Muscle layer of colon (tissue), 2 donors: Measurements from ENCODE around the gene FLYWCH1.

ENCODE experiments used
- H3K27ac ChIP-seq: one replicate; pipeline ENCODE4 v1.7.0; 2013; ENCODE audit warnings: low read depth, mild to moderate bottlenecking, low read length, moderate library complexity
- H3K27me3 ChIP-seq, 2 donors: one replicate each; pipeline ENCODE4 v1.7.0; 2013; ENCODE audit warnings: low read length in 2 of 2, mild to moderate bottlenecking in 2 of 2; ENCODE audit not compliant: insufficient read depth in 2 of 2, control insufficient read depth in 1 of 2
- H3K36me3 ChIP-seq: one replicate; pipeline ENCODE4 v1.7.0; 2013; ENCODE audit warnings: mild to moderate bottlenecking, low read length; ENCODE audit not compliant: insufficient read depth
- H3K4me1 ChIP-seq: one replicate; pipeline ENCODE4 v1.7.0; 2013; ENCODE audit warnings: mild to moderate bottlenecking, low read length; ENCODE audit not compliant: insufficient read depth
- H3K4me3 ChIP-seq, 2 donors: one replicate each; pipeline ENCODE4 v1.7.0; 2013; ENCODE audit warnings: low read length in 2 of 2, low read depth in 1 of 2, mild to moderate bottlenecking in 1 of 2, moderate library complexity in 1 of 2
- H3K9ac ChIP-seq: one replicate; pipeline ENCODE4 v1.7.0; 2013; ENCODE audit warnings: low read length
- H3K9me3 ChIP-seq: one replicate; pipeline ENCODE4 v1.7.0; 2013; ENCODE audit warnings: mild to moderate bottlenecking, low read length
- donor health status: abdominal sarcoma.
- donor health status: Adenocarcinoma of cecum.

The FLYWCH1 gene

DNA sequence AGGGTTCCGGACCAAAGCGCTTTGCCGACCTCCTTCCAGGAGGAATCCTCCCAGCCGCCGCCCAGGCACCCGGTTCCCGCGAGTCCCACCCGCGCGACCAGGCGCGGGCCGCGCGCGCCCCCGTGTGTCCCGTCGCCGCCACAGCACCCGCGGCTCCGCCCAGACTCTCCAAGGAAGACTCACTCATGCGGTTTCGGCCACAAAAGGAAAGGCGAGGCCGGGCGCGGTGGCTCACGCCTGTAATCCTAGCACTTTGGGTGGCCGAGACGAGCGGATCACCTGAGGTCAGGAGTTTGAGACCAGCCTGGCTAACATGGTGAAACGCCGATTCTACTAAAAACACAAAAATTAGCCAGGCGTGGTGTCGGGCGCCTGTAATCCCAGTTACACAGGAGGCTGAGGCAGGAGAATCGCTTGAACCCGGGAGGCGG is 72.0 kb downstream of the FLYWCH1 start:
- H3K36me3 ChIP-seq: no peaks in the 10 kb centered on the region
- no peak overlapping the region for H3K4me3 ChIP-seq
- no peak overlapping the region for H3K9ac ChIP-seq
- no peaks in the 10 kb centered on the region for H3K9me3 ChIP-seq
- peaks cover 0 to 11% of the 10 kb centered on the region in 2 donors for H3K27me3 ChIP-seq
- H3K27ac ChIP-seq: no peak overlapping the region
- H3K4me1 ChIP-seq: no peaks in the 10 kb centered on the region

GRCh38 chr16:2985462-2985861 is 73.7 kb downstream of the FLYWCH1 start:
- H3K36me3 ChIP-seq: no peaks in the 10 kb centered on the region
- no peaks in the 10 kb centered on the region for H3K4me1 ChIP-seq
- no peak overlapping the region for H3K4me3 ChIP-seq
- no peak overlapping the region for H3K9ac ChIP-seq
- H3K27me3 ChIP-seq: peaks cover 0 to 12% of the 10 kb centered on the region in 2 donors
- no peaks in the 10 kb centered on the region for H3K9me3 ChIP-seq
- H3K27ac ChIP-seq: no peak overlapping the region

GRCh38 chr16:2985893-2986355 is 74.2 kb downstream of the FLYWCH1 start:
- H3K27ac ChIP-seq: no peak overlapping the region
- no peaks in the 10 kb centered on the region for H3K9me3 ChIP-seq
- H3K27me3 ChIP-seq: peaks cover 0 to 15% of the 10 kb centered on the region in 2 donors
- no peak overlapping the region for H3K9ac ChIP-seq
- no peaks in the 10 kb centered on the region for H3K4me1 ChIP-seq
- no peaks in the 10 kb centered on the region for H3K36me3 ChIP-seq
- no peak overlapping the region for H3K4me3 ChIP-seq

GRCh38 chr16:2986623-2987188 is 75.0 kb downstream of the FLYWCH1 start:
- Histone ChIP-seq H3K4me1 (no peaks in the 10 kb centered on the region), H3K9me3 (no peaks in the 10 kb centered on the region), H3K9ac (no peak overlapping the region), H3K27ac (no peak overlapping the region), H3K36me3 (no peaks in the 10 kb centered on the region), H3K27me3 (peaks cover 0 to 15% of the 10 kb centered on the region in 2 donors), H3K4me3 (no peak overlapping the region)

DNA sequence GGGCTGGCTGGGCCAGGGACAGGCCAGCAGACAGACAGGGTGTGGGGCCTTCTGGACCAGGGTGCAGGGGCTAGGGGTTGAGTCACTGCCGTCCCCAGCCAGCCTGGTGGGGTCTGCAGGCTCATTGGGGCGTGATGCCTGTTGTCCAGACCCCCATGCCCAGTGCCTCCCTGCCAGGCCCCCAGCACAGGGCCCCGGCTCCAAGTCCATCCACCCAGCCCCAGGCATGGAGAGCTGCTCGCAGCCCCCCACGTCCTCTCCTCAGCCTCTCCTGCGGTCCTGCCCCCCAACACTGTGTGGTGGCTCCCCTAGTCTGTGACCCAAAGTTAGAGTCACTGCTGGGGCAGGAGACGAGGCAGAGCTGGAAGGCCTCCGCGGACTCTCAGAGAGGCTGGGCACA is 75.6 kb downstream of the FLYWCH1 start:
- Histone ChIP-seq H3K9me3 (no peaks in the 10 kb centered on the region), H3K36me3 (no peaks in the 10 kb centered on the region), H3K4me3 (no peak overlapping the region), H3K27ac (no peak overlapping the region), H3K4me1 (no peaks in the 10 kb centered on the region), H3K9ac (no peak overlapping the region), H3K27me3 (peaks cover 0 to 15% of the 10 kb centered on the region in 2 donors)

DNA sequence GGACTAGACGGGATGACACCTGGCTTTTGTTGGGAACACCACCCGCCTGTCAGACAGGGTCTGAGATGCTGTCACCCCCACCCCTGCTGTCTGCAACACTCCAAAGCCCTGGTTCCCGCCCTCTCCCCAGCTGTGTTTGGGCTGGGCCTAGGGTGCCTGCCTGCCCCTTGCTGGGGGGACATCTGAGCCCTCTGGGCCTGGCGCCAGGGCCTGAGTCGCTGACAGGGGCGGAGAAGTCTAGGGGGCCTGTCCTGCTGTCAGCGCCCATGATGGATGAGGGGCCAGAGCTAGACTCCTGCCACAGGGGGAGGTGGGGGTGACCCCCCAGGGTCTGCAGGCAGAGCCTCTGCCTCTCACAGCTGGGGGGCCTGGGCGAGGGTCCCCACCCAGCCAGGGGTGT is 76.1 kb downstream of the FLYWCH1 start:
- no peak overlapping the region for H3K4me3 ChIP-seq
- H3K27me3 ChIP-seq: peaks cover 0 to 15% of the 10 kb centered on the region in 2 donors
- H3K9me3 ChIP-seq: no peaks in the 10 kb centered on the region
- no peak overlapping the region for H3K9ac ChIP-seq
- no peaks in the 10 kb centered on the region for H3K36me3 ChIP-seq
- no peak overlapping the region for H3K27ac ChIP-seq
- H3K4me1 ChIP-seq: no peaks in the 10 kb centered on the region

DNA sequence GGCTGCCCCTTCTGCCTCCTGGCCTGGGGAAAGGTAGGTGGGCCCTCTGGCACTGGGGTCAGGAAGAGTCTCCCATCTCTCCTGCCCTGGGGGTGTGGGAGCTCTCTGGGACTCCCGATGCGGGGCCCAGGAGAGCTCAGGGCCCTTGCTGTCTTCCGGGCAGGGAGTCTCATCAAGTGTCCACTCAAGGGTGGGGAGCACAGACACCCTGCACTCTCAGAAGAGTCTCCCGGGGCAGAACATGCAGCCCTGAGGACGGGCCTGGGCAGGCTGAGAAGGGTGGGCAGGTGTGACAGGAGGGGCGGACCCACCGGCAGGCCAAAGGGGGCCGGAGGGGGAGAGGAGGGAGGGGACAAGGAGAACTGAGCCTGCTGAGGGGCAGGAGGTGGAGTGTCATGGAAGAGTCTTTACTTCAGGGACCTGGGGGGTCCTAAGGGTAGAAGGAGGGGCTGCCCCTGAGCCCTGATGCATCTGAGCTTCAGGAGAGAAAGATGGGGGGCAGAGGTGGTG is 76.9 kb downstream of the FLYWCH1 start:
- H3K9me3 ChIP-seq: no peaks in the 10 kb centered on the region
- no peak overlapping the region for H3K27ac ChIP-seq
- H3K27me3 ChIP-seq: peaks cover 0 to 15% of the 10 kb centered on the region in 2 donors
- H3K9ac ChIP-seq: no peak overlapping the region
- H3K4me1 ChIP-seq: no peaks in the 10 kb centered on the region
- H3K4me3 ChIP-seq: no peak overlapping the region
- no peaks in the 10 kb centered on the region for H3K36me3 ChIP-seq

GRCh38 chr16:2990891-2991290 is 79.2 kb downstream of the FLYWCH1 start:
- no peak overlapping the region for H3K4me3 ChIP-seq
- H3K9me3 ChIP-seq: no peaks in the 10 kb centered on the region
- no peaks in the 10 kb centered on the region for H3K4me1 ChIP-seq
- H3K36me3 ChIP-seq: no peaks in the 10 kb centered on the region
- no peak overlapping the region for H3K9ac ChIP-seq
- H3K27ac ChIP-seq: no peak overlapping the region
- peaks cover 0 to 15% of the 10 kb centered on the region in 2 donors for H3K27me3 ChIP-seq

GRCh38 chr16:2991566-2992261 is 80.0 kb downstream of the FLYWCH1 start:
- Histone ChIP-seq H3K4me3 (no peak overlapping the region), H3K27me3 (peaks cover 0 to 21% of the 10 kb centered on the region in 2 donors), H3K4me1 (no peaks in the 10 kb centered on the region), H3K9me3 (no peaks in the 10 kb centered on the region), H3K27ac (no peak overlapping the region), H3K9ac (no peak overlapping the region), H3K36me3 (no peaks in the 10 kb centered on the region)

DNA sequence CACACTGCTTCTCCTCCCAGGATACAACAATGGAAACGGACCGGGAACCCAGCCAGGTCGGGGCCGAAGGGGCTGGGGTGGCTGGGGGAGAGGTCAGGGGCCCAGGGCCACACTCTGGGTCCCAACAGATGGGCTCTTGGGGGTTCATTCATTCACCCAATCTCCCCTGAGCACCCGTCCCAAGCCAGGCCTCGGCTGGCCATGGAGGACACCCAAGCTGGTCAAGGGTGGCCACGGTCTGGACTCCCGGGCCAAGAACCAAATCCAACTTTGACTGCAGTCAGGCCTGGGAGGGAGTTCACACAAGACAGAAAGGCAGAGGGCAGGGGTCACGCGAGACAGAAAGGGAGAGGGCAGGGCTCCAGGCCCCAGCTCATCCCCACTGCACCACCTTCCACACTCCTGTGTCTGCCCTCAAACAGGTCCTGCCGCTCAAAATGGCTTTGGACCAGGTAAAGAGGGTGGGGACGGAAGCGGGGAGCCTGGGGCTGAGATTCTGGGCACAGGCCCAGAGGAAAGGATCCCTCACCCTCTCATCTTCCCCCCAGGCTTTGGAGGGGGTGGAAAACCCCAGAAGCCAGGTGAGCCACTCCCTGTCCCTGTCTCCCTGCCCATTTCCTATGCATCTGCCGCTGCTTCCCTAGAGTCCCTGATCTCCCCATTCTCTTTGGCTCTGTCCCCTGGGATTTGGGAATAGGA is 80.8 kb downstream of the FLYWCH1 start:
- Histone ChIP-seq H3K36me3 (no peaks in the 10 kb centered on the region), H3K9me3 (no peaks in the 10 kb centered on the region), H3K4me1 (no peaks in the 10 kb centered on the region), H3K4me3 (no peak overlapping the region), H3K27ac (no peak overlapping the region), H3K9ac (no peak overlapping the region), H3K27me3 (peaks cover 0 to 28% of the 10 kb centered on the region in 2 donors)

DNA sequence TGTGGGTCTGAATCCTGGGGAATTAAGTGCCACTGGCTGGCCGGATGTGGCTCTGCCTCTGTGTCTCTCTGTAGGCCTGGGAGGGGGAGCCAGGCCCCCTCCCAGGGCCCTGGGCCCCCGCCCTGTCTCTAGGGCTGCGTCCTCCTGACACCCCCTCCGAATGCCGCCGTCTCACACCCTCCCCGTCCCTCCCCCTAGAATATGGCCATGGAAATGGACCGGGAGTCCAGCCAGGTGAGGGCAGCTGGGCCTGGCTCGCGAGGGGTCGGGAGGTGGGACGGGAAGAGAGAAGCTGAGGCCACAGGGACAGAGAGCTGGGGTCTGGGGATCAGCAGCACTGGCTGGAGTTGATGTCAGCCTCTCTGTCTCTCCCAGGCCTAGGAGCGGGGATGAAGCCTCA is 84.6 kb downstream of the FLYWCH1 start:
- H3K9me3 ChIP-seq: no peaks in the 10 kb centered on the region
- H3K36me3 ChIP-seq: no peaks in the 10 kb centered on the region
- no peak overlapping the region for H3K9ac ChIP-seq
- H3K4me1 ChIP-seq: no peaks in the 10 kb centered on the region
- no peak overlapping the region for H3K27ac ChIP-seq
- peaks cover 0 to 32% of the 10 kb centered on the region in 2 donors for H3K27me3 ChIP-seq
- no peak overlapping the region for H3K4me3 ChIP-seq
